Measurements from ENCODE around the gene TRAF7.
"Not testable (repeated sequence)": the region's sequence is repeated elsewhere in the genome, so short reads cannot be mapped to it uniquely, and the experiment has no call there.

DNA sequence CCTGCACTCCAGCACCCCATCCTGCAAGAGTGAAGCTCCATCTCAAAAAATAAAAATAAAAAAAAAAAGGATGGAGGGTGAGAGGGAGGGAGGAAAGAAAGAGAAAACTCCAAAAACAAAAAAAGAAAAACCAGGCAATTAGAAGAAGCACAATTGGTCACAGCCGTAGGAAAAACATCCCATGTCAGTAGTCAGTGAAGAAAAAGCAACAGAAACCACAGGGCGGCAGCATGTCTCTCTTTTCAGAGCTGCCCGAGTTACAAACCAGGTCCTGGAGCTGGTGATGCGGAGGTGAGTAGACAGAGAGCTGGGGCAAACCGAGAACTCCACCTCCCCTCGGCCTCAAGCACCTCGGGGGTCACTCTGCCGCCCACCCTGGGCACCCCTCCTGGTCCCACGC is 34.3 kb upstream of the TRAF7 start:
- TF ChIP-seq CTCF (IDR thresholded peaks at IDR 0.05; ENCODE audit: borderline replicate concordance, extremely low read depth, low read length, poor library complexity, severe bottlenecking); EZH2 (IDR thresholded peaks at IDR 0.05; ENCODE audit: borderline replicate concordance, low read depth, low read length, severe bottlenecking): not testable (repeated sequence)

Measured in DND-41 (cell line).